ENCODE measurements around the gene SNX20.

The SNX20 gene

DNA sequence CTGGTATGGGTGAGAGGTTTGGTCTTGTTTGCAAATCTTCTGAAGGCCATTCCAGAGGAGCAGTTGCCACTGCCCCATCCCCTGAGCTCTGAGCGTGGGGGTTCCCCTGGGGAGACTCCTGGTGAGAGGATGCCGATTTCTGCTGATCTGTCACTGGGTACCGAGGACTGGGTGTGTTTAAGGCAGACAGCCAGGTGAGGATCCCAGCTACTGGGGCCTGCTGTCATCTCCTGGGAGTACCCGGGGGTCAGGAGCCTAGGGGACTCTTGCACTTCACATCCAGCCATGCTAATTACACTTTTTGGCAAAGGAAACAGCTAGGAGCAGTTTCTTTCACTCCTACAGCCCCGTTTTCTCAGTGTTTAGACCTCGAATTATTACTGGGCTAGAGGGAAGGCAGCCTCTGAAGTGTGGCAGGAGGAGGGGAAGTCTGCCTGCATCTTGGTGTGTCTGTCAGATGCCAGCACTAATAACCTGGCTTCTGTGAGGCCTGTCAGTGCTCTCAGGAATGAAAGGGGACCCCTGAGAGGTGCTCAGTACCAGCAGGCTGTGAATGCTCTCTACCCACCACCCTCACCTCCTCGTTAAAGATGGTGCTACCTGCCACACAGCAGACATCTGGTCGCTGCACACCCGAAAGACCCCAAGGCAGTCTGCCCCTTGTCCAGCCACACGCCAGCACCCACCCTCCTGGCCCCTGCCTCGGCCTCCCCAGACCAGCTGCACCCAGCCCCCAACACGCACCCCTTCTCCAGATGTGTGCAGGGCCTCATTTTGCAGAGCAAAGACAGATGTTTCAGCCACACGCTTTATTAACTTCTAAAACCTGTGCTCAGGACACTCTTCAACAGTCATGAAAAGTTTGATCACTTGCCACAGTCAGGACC, 43.2 kb downstream of the SNX20 start:
- no peak for FAIRE-seq

DNA sequence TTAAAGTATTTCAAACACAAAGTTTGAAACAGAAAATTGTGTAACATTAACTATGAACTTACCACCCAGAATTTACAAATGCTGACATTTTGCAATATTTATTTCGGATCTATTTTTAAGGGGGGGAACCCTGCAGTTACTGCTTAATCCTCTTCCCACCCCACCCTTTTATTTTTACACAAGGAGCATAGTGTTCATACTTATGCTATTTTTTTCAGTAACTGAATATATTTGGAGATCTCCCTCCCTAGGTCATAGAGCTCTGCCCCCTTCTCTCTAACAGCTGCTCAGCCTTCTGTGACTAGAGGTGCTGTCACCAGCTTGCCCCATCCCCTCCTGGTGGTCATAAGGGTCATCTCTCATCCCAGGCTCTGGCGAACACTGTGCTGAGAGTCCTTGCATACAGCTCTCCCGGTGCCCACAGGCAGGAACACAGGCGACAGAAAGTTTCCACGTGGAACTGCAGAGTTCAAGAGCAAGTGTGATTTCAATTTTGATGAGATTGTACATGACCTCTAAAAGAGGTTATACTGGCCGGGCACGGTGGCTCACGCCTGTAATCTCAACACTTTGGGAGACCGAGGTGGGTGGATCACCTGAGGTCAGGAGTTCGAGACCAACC, 44.2 kb downstream of the SNX20 start:
- DNase-seq (ENCODE audit: insufficient read length, low spot score): no peak
- FAIRE-seq: no peak

More for the DNA sequence above, 43.2 kb downstream of the SNX20 start:
- no peak for DNase-seq (ENCODE audit: insufficient read length, low spot score)

DNA sequence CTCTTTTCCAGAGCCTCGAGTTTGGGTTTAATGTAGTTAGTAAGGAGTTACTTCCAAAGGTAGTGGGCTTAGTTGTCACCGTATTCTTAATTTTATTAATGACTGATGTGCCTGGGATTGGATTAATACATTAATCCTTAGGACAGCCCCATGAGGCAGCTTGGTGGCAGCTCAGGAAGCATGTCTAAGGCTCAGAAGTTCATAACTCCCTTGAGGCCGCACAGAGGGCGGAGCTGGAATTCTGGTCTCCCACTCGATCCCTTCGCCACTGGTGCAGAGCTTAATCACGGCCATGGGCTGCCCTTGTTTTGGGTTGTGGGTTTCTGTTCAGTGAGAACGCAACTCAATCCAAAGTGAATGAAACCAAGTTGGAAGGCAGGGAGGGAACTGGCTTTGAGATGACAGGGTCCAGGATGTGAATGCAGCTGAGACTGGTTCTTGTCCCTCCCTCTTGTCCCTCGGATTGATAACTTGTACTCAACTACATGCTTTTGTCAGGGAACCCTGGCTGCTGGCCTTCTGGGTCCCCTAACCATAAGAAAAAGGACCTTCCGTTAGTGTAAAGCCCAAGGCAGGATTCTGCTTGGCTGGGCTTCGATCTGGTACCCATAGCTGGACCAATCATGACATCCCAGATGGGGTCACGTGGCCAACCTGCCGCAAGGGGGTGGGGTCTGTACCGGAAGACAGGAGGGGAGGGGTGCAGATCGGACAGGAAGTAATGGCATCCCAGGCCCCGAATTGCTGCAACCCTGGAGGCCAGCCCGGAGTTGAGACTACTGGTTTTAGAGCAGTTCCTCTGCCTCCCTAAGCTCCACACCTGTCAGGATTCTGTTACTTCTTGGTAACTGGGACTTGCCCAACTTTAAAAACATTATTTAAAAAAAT, 45.4 kb downstream of the SNX20 start:
- no peak for FAIRE-seq
- peak; percentile 18 for DNase-seq (ENCODE audit: insufficient read length, low spot score)

DNA sequence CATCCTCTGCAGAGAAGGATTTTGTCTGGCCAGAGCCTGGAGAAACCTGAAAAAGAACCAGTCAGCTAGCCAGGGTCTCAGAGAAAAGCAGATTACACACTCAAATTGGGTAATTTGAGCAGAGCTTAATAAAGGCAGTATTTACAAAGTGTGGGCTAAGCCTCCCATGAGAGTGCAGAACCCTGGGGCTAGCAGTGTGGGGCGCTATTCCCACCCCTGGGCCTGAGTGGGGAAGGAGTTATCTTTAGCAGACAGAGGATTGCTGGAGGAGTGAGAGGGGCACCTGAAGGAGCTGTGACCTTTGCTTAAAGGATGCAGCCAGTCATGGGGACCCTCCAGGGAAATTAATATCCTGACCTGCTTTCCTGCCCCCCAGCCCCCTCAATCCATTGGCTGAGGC, 46.2 kb downstream of the SNX20 start:
- FAIRE-seq: no peak
- DNase-seq (ENCODE audit: insufficient read length, low spot score): no peak

DNA sequence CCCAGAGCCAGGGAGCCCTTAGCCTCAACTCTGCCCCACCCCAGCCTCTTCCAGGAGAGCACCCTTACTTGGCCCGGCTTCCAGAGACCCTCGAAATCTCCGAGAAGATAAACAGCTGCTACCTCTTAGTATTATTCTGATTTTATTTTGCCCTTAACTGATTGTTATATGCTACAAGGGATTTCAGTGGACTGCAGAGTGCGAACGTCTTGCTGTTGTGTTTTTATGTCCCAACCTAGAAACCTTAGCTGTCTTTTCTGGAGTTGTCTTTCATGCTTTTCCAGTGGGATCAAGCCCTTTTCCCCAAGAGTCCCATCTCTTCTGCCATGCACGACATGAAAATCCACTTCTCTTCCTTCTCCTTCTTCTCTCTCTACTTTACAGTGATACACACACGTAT, 47.0 kb downstream of the SNX20 start:
- no peak for FAIRE-seq

DNA sequence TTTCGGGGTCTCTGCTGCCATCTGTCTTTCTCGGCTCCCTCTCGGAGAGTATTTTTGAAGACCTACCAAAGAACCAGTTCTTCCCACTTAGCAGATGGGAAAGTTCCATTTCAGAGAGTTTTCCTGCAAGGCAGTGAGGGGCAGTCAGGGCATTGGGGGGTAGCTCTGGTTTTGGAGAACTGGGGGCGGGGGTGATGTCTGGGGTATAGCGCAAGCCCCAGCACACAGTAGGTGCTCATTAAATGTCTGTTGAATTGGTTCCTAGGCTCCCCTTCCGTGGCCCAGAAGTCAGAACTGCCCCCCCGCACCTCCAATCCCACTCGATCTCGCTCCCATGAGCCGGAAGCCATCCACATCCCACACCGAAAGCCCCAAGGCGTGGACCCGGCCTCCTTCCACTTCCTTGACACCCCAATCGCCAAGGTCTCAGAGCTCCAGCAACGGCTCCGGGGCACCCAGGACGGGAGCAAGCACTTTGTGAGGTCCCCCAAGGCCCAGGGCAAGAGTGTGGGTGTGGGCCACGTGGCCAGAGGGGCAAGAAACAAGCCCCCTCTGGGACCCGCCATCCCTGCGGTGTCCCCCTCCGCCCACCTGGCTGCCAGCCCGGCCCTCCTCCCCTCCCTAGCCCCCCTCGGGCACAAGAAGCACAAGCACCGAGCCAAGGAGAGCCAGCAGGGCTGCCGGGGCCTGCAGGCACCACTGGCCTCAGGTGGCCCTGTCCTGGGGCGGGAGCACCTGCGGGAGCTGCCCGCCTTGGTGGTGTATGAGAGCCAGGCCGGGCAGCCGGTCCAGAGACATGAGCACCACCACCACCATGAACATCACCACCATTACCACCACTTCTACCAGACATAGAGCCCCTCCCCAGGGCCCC, 47.9 kb downstream of the SNX20 start:
- FAIRE-seq (no peak), DNase-seq (ENCODE audit: insufficient read length, low spot score) (no peak)

More for the DNA sequence above, 47.0 kb downstream of the SNX20 start:
- no peak for DNase-seq (ENCODE audit: insufficient read length, low spot score)

DNA sequence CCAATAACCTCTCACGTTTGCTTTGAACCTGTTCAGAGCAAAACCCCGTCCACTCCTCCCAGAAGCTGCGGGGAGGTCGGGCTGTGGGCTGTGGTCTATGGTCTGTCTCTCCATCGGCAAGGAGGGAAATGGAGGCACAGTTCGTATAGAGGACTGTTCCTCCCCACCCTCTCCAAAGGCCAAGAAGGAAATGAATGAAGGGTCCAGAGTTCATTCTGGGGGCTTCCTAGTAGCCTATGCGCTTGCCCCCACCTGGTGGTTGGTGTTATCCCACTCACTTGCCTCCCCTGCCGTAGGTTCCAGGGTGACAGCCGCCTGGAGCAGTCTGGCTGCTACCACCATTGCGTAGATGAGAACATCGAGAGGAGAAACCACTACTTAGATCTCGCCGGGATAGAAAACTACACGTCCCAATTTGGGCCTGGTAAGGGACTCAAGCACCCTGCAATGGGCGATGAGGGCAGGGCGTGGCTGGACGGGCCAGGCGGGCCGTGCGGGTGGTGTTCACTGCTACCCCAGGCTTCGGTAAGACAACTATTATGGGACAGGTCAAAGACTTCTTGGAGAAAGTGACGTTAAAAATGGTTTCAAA, 49.0 kb downstream of the SNX20 start:
- no peak for DNase-seq (ENCODE audit: insufficient read length, low spot score)
- no peak for FAIRE-seq

DNA sequence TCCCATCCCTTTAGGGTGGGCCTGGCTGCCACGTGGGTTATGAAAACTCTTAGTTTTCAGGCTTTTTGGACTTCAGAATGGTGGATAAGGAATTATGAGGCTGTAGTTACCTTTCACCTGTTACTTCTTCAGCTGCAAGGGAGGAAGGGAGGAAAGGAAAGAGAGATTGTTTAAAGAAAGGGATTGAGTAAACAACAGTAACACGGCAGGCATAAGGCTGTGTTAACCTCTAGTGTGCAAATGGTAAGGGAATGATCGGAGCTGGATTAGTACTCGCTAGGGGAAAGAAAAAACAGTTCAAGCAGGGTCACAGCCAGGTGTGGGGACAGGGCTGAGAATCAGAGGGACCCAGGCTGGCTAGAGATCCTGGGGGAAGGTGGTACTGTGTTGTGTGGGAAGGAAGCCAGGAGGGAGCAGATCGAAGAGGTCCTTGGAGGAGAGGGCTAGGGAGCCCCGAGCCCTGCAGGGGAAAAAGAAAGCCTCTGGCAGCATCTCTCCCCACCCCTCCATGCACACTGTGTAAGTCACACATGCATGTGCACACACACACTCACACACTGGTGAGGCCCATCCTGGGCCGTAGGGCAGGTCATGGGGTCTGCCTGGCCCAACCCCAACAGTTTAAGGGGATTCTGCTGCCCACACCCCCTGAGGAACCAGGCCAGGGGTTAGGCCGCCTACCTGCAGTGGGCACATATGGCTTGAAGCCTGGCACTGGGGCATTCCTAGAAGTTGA, 49.7 kb downstream of the SNX20 start:
- FAIRE-seq: no peak
- no peak for DNase-seq (ENCODE audit: insufficient read length, low spot score)

DNA sequence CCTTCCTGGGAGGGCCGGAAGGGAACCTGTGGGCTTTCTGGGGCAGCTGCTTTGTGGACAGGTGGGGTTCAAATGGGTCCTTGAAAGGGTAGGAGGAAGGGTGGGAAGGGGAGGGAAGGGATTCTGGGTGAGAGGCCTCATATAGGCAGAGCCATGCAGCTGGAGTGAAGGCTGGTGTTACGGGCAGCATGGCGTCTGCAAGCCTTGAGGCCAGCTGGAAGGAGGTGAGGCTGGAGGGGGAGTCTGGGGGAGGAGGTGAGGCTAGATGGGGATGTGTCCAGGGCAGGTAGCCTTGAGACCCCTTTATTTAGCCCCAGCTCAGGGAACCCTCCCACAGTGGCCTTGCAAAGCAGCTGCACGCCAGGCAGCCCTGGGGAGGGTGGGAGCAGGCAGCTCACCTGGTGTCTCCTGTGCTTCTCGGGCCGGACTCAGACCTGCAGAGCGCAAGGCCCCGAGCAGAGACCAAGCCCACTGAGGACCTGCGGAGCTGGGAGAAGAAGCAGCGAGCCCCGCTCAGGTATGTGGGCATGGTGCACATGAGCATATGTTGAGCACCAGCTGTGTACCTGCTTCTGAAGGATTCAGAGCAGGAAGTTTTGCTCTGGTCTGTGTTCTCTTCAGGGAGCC, 50.6 kb downstream of the SNX20 start:
- FAIRE-seq (no peak), DNase-seq (ENCODE audit: insufficient read length, low spot score) (no peak)

DNA sequence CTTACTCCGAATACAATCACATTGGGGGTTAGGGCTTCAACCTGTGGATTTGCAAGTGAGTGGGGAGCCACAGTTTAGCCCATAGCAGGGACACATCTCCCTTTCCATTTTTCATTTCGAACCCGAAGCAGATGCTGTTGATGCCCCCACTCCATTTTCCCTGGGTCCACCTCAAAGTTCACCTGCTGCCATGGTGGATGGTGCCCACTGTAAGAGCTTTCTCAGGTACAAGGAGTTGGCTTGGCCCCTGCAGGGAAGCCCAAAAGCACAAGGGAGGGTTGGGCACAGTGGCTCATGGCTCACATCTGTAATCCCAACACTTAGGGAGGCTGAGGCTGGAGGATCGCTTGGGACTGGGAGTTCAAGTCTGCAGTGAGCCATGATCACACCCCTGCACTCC, 51.8 kb downstream of the SNX20 start:
- DNase-seq (ENCODE audit: insufficient read length, low spot score): no peak
- FAIRE-seq: no peak

DNA sequence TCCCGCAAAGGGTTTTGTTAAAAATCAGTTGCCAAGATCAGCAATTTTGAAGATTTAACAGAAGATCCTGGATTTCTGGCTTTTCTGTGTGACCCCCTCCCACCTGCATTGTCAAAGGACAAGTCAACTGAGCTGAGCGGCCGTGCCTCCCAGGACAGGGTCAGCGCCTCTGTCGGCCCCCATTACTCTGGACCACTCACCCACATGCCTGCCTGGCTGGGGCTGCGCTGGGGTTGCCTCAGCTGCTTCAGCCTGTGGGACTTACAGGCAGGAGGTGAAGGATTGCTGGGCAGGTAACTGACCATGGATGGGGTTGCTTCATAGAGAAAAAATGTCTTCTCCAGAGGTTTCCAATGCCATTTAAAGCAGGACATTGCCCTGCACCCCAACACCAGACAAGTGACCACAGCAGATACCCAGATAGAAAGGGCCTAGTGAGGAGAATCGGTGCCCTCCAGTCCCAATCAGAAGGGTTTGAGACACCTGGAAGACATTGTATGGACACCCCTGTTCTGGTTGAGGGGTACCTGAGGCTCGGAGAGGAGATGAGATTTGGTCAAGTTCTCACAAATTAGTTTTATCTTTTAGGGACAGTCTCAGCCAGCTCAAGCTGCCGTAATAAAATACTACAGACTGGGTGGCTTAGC, 52.8 kb downstream of the SNX20 start:
- FAIRE-seq (no peak), DNase-seq (ENCODE audit: insufficient read length, low spot score) (no peak)

DNA sequence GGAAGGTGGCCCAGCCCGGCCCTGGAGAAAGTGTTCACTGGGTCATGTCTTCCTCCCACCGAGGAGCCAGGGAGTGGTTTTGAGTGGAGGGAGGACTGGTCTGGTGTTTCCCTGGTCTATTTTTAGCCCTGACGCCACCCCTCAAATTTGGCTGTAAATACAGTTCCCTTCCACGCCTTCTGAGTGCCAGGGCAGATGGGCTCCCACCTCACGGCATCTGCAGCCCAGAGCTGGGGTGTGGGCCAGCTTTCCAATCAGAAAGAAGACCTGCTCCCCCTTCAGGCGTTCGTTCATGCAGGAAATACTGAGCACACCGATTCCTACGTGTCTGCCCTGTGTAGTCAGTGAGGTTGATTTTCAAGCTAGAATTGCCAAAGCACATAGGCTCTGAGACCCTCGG, 53.7 kb downstream of the SNX20 start:
- FAIRE-seq (no peak), DNase-seq (ENCODE audit: insufficient read length, low spot score) (peak; percentile 29)

DNA sequence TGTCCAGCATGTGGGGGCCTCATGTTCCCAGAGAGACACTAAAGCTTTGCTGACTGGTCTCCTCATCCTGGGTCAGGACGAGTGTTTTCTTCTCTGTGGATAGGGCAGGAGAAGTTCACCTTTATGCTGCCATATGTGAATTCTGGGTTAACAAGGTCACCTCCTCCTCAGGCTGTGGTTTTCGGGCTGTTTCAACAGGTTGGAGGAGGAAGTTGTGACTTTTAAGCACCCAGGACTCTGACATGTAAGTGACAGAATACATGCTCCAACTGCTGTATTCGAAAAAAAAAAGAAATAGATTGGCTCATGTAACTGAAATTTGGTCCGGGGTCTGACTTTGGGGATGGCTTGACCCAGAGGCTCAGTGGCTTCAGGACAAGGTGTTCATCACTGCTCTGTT, 54.2 kb downstream of the SNX20 start:
- DNase-seq (ENCODE audit: insufficient read length, low spot score): no peak
- no peak for FAIRE-seq

DNA sequence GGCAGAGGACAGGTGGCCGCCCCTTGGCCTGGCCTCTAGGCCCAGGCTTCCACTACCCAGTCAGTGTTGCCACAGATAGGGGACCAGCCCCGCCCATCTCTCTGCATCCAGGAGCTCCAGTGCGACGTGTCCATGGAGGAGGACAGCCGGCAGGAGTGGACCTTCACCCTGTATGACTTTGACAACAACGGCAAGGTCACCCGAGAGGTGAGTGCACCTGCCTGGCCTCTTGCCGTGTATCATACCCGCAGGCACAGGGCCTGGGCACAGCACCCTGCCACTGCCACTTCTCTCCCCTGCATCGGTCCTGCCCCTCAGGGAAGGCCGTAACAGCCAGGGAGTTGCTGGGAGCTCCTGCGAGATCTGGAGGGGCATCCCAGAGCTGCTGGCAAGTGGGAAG, 55.7 kb downstream of the SNX20 start:
- FAIRE-seq (no peak), DNase-seq (ENCODE audit: insufficient read length, low spot score) (no peak)

DNA sequence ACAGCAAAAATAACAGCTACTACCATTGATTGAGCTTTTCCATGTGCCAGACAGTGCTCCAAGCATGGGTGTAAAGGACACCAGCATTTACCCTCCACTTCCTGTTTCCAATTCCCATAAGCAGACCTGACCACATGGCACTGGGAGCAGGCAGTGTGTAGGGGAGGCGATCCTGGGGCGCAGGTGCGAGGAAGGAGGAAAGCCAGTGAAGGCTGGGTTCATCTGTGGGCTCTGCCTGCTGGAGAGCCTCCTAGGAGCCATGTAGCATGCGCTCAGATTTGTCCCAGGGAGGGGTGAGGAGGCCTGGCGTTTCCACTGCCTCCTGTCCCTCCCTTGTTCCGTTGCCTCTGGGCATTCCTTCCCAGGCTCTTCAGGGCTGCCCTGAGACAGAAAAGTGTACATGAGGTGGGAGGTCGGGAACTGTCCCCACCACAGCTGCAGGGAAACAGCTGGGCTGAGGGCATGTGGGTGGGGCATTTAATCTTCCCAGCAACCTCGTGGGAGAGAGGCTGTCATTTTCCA, 56.6 kb downstream of the SNX20 start:
- FAIRE-seq (no peak), DNase-seq (ENCODE audit: insufficient read length, low spot score) (no peak)

DNA sequence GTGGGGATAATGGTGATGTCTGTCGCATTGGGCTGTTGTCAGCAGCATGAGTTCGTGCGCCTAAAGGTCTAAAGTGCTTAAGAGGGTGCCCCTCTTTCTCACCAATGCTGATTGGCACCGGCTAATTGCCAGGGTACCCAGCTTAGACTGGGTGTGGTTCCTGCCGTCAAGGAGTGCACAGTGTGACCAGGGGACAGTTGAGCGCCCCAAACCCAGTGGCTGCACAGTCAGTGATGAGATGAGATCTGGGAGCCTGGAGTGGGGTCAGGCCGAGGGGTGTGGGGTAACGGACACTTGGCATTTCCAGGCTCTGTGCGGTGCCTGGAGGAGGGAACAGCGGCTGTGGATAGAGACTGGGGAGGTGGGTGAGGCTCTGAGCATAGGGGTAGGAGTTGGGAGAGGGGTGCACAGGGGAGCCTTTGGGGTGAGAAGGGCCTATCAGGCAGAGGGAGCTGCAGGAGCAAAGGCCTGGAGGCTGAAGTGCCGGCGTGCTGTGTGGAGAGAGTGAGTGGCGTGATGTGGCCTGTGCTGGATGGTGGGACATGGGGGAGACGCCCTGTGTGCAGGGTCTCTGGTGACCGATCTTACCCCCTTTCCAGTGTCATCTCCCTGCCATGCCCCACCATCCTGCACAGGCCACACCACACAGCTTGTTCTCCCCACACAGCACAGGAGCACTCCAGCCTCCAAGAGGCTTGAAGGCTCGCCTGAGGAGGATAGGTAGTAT, 58.3 kb downstream of the SNX20 start:
- DNase-seq (ENCODE audit: insufficient read length, low spot score) (no peak), FAIRE-seq (no peak)

DNA sequence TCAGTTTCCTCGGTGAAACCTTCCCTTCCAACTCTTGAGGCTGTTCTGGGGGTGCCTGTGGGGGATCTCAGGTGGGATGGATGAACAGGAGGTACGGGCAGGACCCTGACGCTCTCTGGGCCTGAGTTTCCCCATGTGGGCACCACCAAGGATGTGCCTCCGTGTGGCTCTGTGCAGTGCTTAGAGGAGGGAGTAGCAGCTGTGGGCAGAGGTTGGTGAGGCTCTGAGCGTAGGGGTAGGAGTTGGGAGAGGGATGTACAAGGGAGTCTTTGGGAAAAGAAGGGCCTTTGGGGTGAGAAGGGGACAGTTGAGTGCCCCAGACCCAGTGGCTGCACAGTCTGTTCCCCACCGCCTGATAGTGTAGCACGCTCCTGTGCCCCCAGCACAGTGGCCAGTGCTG, 59.1 kb downstream of the SNX20 start:
- no peak for FAIRE-seq
- no peak for DNase-seq (ENCODE audit: insufficient read length, low spot score)
